SH-SY5Y (cell line): ENCODE results near the gene ALKBH7.

Source experiments
- GATA2 ChIP-seq: IDR thresholded peaks from 2 replicates; pipeline ENCODE4 v1.6.1; 2011; ENCODE audit warnings: mild to moderate bottlenecking, low read depth, low read length
- GATA3 ChIP-seq: IDR thresholded peaks from 2 replicates; pipeline ENCODE4 v1.6.1; 2011; ENCODE audit warnings: low read depth, mild to moderate bottlenecking, low read length, moderate library complexity

DNA sequence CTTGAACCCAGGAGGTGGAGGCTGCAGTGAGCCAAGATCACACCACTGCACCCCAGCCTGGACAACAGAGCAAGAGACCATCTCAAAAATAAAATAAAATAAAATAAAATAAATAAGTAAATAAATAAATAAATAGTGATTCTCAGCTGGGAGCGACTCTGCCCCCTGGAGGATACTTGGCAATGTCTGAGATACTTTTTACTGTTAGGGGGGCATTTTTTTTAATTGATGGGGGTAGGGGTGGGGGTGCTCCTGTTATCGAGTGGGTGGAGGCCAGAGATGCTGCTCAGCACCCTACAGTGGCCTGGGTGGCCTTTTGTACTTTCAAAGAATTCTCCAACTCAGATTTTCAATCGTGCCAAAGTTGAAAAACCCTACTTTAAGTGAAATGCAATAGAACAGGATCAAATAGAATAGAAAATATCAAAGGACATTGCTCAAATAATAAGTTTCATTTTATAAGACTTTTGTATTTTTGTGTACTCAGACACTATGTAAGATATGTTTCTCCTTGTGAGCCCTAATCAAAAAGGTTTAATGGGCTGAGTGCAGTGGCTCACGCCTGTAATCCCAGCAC, 18.4 kb upstream of the ALKBH7 start:
- TF ChIP-seq GATA2 (no peak), GATA3 (no peak)
